ENCODE results near the gene SLC26A3. TPM values are rescaled to one million over a fixed set of nuclear protein-coding genes. Genes with fewer than 3 reads are reported as not detected.
"Not testable (repeated sequence)": the region's sequence is repeated elsewhere in the genome, so short reads cannot be mapped to it uniquely, and the experiment has no call there.

The SLC26A3 gene
- total RNA-seq: not detected
- under 1 TPM in 1 of 6 donors, not detected in 5; 0.04 TPM for polyA plus RNA-seq (ENCODE audit: insufficient read length in 6 of 6)
- long read RNA-seq, donor 1, partial matches to known transcripts: 0 of 1 reads
- long read RNA-seq, donor 1, other reads (novel, unspliced or antisense): 0 of 1 reads
- long read RNA-seq, donor 2: 0 reads
- long read RNA-seq, donor 3: 0 reads
- long read RNA-seq, donor 4: 0 reads
- long read RNA-seq, donor 5: 0 reads
- long read RNA-seq, donor 6, partial matches to known transcripts: 85 of 110 reads
- long read RNA-seq, donor 6, other reads (novel, unspliced or antisense): 25 of 110 reads
- long read RNA-seq, donor 7, partial matches to known transcripts: 5 of 22 reads
- long read RNA-seq, donor 7, other reads (novel, unspliced or antisense): 17 of 22 reads
- long read RNA-seq, donor 8: 0 reads
- long read RNA-seq, donor 9: 0 reads
- long read RNA-seq, donor 10: 0 reads
- long read RNA-seq, donor 11: 0 reads
- long read RNA-seq, donor 12: 0 reads

DNA sequence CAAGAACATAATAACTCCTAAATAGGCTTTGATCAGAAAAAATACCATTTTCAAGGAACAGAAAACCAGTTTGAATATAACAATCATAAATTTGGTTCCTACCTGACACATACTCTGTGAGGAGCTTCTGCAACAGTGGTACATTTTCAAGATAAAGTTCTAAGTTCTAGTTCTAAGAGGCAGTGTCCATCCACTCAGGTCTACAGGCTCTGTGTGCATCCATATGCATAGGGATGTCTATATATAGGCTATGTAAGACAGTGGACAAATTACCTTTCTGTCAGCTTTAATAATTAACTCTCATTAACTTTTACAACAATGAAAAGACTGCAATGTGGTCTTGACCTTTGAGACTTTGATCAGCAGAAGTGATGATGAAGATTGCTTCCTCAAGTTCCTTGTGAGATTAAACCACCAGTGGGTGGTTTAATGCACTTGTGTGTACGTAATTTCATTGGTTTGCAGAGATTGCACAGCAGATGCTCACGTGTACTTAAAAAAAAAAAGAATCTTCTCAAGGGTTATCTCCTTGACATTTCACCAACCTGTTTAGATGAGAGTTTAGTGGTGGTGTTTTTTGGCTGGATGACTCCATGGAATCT lies at the start of gene SLC26A3:
TSS of gene SLC26A3 (minus strand) at position 215 of the 602 bp plus-strand sequence. CDS start 8,714 bp downstream, outside the sequence.
- Histone ChIP-seq H3K27me3 (no peaks in the 10 kb centered on the region), H3K4me3 (no peak within 1 kb of the TSS), H3K27ac (no peak within 1 kb of the TSS), H3K4me1 (no peaks in the 10 kb centered on the region), H3K9me3 (no peaks in the 10 kb centered on the region), H3K36me3 (no peaks in the 10 kb centered on the region)
- no peak for DNase-seq
- no peak for ATAC-seq
- intact Hi-C loops (cut with DNase I): no loop called here
- TF ChIP-seq, protein P1, sequence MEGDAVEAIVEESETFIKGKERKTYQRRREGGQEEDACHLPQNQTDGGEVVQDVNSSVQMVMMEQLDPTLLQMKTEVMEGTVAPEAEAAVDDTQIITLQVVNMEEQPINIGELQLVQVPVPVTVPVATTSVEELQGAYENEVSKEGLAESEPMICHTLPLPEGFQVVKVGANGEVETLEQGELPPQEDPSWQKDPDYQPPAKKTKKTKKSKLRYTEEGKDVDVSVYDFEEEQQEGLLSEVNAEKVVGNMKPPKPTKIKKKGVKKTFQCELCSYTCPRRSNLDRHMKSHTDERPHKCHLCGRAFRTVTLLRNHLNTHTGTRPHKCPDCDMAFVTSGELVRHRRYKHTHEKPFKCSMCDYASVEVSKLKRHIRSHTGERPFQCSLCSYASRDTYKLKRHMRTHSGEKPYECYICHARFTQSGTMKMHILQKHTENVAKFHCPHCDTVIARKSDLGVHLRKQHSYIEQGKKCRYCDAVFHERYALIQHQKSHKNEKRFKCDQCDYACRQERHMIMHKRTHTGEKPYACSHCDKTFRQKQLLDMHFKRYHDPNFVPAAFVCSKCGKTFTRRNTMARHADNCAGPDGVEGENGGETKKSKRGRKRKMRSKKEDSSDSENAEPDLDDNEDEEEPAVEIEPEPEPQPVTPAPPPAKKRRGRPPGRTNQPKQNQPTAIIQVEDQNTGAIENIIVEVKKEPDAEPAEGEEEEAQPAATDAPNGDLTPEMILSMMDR (IDR thresholded peaks at IDR 0.05): no peak

DNA sequence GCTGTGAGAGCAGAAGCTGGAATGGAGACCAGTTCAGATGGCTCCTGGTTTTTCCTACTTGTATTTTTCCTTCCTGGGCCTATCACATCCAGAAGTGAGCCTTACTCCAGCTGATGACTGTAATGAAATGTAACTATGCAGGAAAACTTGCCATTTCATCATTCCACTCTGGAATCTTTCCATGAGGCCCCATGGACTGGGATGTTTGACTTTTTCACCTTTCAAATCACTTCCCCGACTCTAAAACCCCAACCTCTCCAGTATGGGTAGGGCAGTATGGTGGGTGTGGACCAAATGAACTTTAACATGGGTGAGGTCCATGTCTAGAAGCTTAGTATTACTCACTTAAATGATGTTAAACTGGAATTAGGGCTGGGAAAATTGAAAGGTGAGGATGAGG lies 47.6 kb upstream of the SLC26A3 start:
- no peaks in the 10 kb centered on the region for H3K36me3 ChIP-seq
- no peak overlapping the region for H3K27ac ChIP-seq
- H3K9me3 ChIP-seq: no peaks in the 10 kb centered on the region
- ATAC-seq (peak; percentile 46), DNase-seq (no peak)
- TF ChIP-seq, protein P1 (IDR thresholded peaks at IDR 0.05): no peak
- H3K27me3 ChIP-seq: no peaks in the 10 kb centered on the region
- no peak overlapping the region for H3K4me3 ChIP-seq
- H3K4me1 ChIP-seq: no peaks in the 10 kb centered on the region
- intact Hi-C loops (cut with DNase I): no loop called here

DNA sequence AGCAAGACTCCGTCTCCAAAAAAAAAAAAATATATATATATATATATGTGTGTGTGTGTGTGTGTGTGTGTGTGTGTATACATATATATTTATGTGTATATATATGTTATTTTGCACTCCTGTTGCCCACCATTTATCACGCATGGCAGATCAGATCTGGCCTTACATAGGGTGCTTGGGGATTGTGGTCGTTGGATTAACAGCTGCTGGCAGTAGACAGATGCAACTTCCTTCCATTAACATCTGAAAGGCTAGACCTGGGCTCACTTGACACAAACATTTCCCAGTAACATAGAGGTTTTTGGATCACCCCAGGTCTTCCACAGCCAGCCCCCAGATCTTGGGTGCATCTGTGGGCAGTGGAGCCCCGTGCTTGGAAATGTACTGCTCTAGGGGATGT lies 47.2 kb upstream of the SLC26A3 start:
- intact Hi-C loops (cut with DNase I): no loop called here

DNA sequence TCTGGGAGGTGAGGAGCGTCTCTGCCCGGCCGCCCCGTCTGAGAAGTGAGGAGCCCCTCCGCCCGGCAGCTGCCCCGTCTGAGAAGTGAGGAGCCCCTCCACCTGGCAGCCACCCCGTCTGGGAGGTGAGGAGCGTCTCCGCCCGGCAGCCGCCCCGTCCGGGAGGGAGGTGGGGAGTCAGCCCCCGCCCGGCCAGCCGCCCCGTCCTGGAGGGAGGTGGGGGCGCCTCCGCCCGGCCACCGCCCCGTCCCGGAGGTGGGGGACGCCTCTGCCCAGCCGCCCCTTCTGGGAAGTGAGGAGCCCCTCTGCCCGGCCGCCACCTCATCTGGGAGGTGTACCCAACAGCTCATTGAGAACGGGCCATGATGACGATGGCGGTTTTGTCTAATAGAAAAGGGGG lies 45.2 kb upstream of the SLC26A3 start:
- H3K4me3 ChIP-seq; intact Hi-C loops (cut with DNase I); H3K4me1 ChIP-seq; ATAC-seq; H3K27me3 ChIP-seq; H3K27ac ChIP-seq; H3K9me3 ChIP-seq; H3K36me3 ChIP-seq: not testable (repeated sequence)
- DNase-seq: peak in 1 of 4 donors; percentile 71

More for the DNA sequence above, 47.2 kb upstream of the SLC26A3 start:
- H3K9me3 ChIP-seq: no peaks in the 10 kb centered on the region
- DNase-seq (no peak), ATAC-seq (no peak)
- no peak overlapping the region for H3K4me3 ChIP-seq
- TF ChIP-seq, protein P1 (IDR thresholded peaks at IDR 0.05): no peak
- no peaks in the 10 kb centered on the region for H3K4me1 ChIP-seq
- no peak overlapping the region for H3K27ac ChIP-seq
- H3K36me3 ChIP-seq: no peaks in the 10 kb centered on the region
- no peaks in the 10 kb centered on the region for H3K27me3 ChIP-seq

GRCh38 chr7:107847836-107848175 lies 44.8 kb upstream of the SLC26A3 start:
- H3K4me1 ChIP-seq; ATAC-seq; H3K4me3 ChIP-seq; DNase-seq; H3K27ac ChIP-seq; H3K36me3 ChIP-seq; intact Hi-C loops (cut with DNase I); H3K9me3 ChIP-seq; H3K27me3 ChIP-seq: not testable (repeated sequence)

- TF ChIP-seq, protein P1 (IDR thresholded peaks at IDR 0.05): no peak
- H3K27ac ChIP-seq: no peak overlapping the region
- intact Hi-C loops (cut with DNase I): no loop called here
- ATAC-seq (peak; percentile 75), DNase-seq (peak in 1 of 4 donors; percentile 21)
- H3K27me3 ChIP-seq: no peaks in the 10 kb centered on the region
- no peaks in the 10 kb centered on the region for H3K36me3 ChIP-seq
- H3K4me1 ChIP-seq: no peaks in the 10 kb centered on the region
- H3K4me3 ChIP-seq: no peak overlapping the region
- H3K9me3 ChIP-seq: no peaks in the 10 kb centered on the region
Measured at GRCh38 chr7:107847168-107847835, 44.3 kb upstream of the SLC26A3 start.

Data from left lung (tissue), 14 donors.